GM12874 (cell line): Measurements from ENCODE around the gene MRPL1.

Source experiments
- TF ChIP-seq, protein P1 (sequence below): IDR thresholded peaks from 2 replicates; pipeline ENCODE4 v1.5.1; 2011; ENCODE audit warnings: low read depth, mild to moderate bottlenecking, control low read depth, low read length, moderate library complexity; ENCODE audit not compliant: insufficient read depth

Gene MRPL1

DNA sequence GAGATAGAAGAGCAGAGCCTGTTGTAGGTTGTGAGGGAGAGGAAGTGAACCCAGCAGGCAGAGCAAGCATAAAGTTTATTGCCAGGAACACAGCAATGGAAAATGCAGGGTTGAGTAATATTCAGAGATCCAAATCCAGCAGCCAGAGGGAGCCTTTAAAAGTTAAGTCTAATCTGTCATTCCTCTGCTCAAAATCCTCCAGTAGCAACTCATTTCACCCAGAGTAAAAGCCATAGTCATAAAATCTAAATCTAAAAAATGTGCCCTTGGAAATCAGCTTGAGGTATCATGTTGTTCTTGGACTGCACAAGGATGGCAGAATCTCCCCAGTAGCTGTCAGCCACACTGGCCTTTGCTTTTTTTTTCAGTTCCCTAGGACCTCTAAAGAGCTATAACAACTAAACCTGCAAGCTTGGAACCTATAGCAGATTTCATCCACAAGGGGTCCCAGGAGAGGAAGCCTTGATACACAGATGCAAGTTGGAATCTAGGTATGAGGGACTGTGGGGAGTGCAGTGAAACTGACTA is 131.6 kb downstream of the MRPL1 start:
- TF ChIP-seq, protein P1, sequence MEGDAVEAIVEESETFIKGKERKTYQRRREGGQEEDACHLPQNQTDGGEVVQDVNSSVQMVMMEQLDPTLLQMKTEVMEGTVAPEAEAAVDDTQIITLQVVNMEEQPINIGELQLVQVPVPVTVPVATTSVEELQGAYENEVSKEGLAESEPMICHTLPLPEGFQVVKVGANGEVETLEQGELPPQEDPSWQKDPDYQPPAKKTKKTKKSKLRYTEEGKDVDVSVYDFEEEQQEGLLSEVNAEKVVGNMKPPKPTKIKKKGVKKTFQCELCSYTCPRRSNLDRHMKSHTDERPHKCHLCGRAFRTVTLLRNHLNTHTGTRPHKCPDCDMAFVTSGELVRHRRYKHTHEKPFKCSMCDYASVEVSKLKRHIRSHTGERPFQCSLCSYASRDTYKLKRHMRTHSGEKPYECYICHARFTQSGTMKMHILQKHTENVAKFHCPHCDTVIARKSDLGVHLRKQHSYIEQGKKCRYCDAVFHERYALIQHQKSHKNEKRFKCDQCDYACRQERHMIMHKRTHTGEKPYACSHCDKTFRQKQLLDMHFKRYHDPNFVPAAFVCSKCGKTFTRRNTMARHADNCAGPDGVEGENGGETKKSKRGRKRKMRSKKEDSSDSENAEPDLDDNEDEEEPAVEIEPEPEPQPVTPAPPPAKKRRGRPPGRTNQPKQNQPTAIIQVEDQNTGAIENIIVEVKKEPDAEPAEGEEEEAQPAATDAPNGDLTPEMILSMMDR = peak; percentile 58

DNA sequence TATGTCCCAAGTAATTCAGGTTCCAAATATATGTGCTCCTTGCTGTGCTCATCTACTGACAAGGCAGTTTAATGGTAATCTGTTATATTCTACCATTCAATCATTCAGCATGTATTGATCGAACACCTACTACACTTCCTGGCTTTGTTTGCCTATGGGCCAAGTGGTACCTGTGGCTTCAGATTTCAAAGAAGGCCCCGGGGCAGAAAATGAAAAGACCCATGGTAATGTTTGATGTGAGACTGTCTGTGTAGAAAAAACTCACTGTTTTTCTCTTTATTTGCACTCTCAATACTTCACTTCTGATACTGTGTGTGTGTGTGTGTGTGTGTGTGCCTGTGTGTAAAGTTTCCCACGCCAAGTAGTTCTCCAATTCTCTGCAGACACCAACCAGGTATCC is 133.4 kb downstream of the MRPL1 start:
- TF ChIP-seq, protein P1 = no peak

DNA sequence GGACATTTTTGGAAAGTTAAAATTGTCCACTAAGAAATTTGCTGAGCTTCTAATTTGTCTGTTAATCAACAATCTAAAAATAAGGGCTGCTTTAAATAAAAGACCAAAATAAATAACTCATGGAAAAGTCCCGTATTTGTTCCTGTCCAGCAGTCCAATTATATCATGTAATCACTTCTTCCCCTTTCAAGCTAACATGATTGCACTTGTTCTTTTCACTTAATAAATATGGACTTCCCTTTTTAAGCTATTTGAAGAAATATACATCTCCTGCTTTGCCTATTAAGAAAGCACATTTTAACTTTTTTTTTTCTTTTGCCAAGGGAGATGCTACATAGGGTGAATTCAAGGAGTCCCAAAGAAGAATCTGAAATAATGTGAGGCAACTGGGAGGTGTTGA is 138.9 kb downstream of the MRPL1 start:
- TF ChIP-seq, protein P1 = no peak

DNA sequence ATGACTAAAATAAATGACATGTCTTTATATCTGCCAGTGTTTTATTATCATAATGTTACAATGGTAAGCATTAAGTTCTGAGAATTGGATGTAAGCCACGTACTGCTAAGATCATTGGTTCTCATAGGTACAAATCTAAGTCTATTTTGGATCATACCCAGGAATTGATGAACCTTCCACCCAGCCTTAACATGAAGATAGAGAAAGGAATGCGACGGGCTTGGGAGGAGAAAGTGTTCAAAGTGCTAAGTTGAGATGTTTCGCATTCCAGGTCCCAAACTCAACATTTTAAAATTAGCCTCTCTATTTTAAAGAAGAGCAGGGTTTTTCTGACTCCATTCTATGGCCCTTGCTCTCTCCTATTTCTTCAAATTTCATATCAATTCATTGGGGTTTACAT is 139.6 kb downstream of the MRPL1 start:
- TF ChIP-seq, protein P1 = no peak
